Ectodermal cell (in vitro differentiated cells): ENCODE measurements around the gene USP24.

Experiments used
- H3K27ac ChIP-seq: 2 replicates; pipeline ENCODE4 v1.7.0; 2013; ENCODE audit warnings: mild to moderate bottlenecking, low read depth, low read length; ENCODE audit not compliant: insufficient read depth, poor library complexity, severe bottlenecking
- H3K27me3 ChIP-seq: 2 replicates; pipeline ENCODE4 v1.7.0; 2013; ENCODE audit warnings: mild to moderate bottlenecking, low read length; ENCODE audit not compliant: insufficient read depth, control insufficient read depth, poor library complexity, severe bottlenecking
- H3K36me3 ChIP-seq: one replicate; pipeline ENCODE4 v1.7.0; 2013; ENCODE audit warnings: low read length; ENCODE audit not compliant: control insufficient read depth, insufficient read depth
- H3K4me1 ChIP-seq: one replicate; pipeline ENCODE4 v1.7.0; 2013; ENCODE audit warnings: low read length; ENCODE audit not compliant: control insufficient read depth, insufficient read depth
- H3K4me3 ChIP-seq: 2 replicates; pipeline ENCODE4 v1.7.0; 2013; ENCODE audit warnings: low read depth, low read length, control low read depth; ENCODE audit not compliant: insufficient read depth
- H3K9me3 ChIP-seq: 2 replicates; pipeline ENCODE4 v1.7.0; 2013; ENCODE audit warnings: mild to moderate bottlenecking, low read length, moderate library complexity; ENCODE audit not compliant: control insufficient read depth
- WGBS, 2 experiments: methylation state at CpG; one replicate each; pipeline ENCODE4 v1.1.7; 2013; ENCODE audit warnings: missing lambda C conversion rate in 2 of 2; 5-methylcytosine and 5-hydroxymethylcytosine counted together

Gene USP24

GRCh38 chr1:55051621-55052020, 163.5 kb downstream of the USP24 start:
- 85 to 90% methylated on average over 9 of the region's 9 CpGs for WGBS, 2 experiments
- Histone ChIP-seq H3K9me3 (no peaks in the 10 kb centered on the region), H3K27ac (no peak overlapping the region), H3K36me3 (no peaks in the 10 kb centered on the region), H3K27me3 (no peaks in the 10 kb centered on the region), H3K4me1 (peaks cover 7% of the 10 kb centered on the region), H3K4me3 (no peak overlapping the region)

DNA sequence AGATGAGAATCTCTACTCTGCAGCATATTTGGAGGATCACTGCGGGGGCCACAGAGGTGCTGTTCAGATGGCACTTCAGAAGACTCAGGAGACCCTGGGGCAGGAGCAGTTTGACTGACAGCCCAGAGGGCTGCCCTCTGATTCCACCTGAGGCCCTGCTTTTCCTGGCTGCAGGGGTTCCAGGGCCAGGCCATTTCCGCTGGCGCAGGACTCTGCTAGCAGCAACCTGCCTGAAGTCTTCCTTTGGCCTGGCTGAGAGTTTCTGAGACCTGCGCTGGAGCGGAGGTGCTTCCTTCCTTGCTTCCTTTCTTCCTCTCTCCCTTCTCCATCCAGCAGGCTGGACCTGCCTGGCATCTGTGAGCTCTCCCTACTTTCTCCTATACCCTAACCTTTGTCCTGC, 164.0 kb downstream of the USP24 start:
- 91 to 94% methylated on average over 5 of the region's 5 CpGs for whole genome bisulfite sequencing, 2 experiments
- peaks cover 7% of the 10 kb centered on the region for H3K4me1 ChIP-seq
- no peaks in the 10 kb centered on the region for H3K27me3 ChIP-seq
- H3K9me3 ChIP-seq = no peaks in the 10 kb centered on the region
- no peak overlapping the region for H3K27ac ChIP-seq
- no peak overlapping the region for H3K4me3 ChIP-seq
- H3K36me3 ChIP-seq = no peaks in the 10 kb centered on the region

GRCh38 chr1:55050283-55050682, 164.9 kb downstream of the USP24 start:
- Histone ChIP-seq H3K4me1 (peaks cover 7% of the 10 kb centered on the region), H3K9me3 (no peaks in the 10 kb centered on the region), H3K27ac (no peak overlapping the region), H3K27me3 (no peaks in the 10 kb centered on the region), H3K4me3 (no peak overlapping the region), H3K36me3 (no peaks in the 10 kb centered on the region)
- WGBS, 2 experiments = 91% methylated on average over 9 of the region's 9 CpGs

DNA sequence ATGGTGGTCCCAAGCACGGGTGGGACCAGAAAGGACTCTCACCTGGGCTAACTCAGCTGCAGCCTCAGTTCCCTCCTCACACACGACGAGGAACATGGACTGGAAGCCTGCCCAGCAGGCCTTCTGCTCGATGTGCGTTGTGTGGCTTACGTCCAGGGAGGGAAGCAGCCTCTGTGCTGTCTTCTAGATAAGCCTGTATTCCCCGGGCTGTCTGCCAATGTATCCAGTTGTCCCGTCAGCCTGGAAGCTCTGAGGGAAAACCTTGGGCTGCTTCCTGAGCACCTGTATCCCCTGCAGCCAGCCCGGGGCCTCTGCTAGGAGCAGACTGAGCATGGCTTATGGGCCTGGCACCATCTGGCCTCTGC, 165.3 kb downstream of the USP24 start:
- Histone ChIP-seq H3K36me3 (no peaks in the 10 kb centered on the region), H3K4me1 (peaks cover 7% of the 10 kb centered on the region), H3K4me3 (no peak overlapping the region), H3K27ac (no peak overlapping the region), H3K27me3 (no peaks in the 10 kb centered on the region), H3K9me3 (no peaks in the 10 kb centered on the region)
- 92 to 94% methylated on average over 8 to 9 of the region's 9 CpGs for WGBS, 2 experiments

GRCh38 chr1:55049271-55049913, 165.8 kb downstream of the USP24 start:
- whole genome bisulfite sequencing, 2 experiments = 90 to 92% methylated on average over 9 of the region's 9 CpGs
- Histone ChIP-seq H3K27me3 (no peaks in the 10 kb centered on the region), H3K9me3 (no peaks in the 10 kb centered on the region), H3K36me3 (no peaks in the 10 kb centered on the region), H3K4me1 (peaks cover 7% of the 10 kb centered on the region), H3K27ac (no peak overlapping the region), H3K4me3 (no peak overlapping the region)

DNA sequence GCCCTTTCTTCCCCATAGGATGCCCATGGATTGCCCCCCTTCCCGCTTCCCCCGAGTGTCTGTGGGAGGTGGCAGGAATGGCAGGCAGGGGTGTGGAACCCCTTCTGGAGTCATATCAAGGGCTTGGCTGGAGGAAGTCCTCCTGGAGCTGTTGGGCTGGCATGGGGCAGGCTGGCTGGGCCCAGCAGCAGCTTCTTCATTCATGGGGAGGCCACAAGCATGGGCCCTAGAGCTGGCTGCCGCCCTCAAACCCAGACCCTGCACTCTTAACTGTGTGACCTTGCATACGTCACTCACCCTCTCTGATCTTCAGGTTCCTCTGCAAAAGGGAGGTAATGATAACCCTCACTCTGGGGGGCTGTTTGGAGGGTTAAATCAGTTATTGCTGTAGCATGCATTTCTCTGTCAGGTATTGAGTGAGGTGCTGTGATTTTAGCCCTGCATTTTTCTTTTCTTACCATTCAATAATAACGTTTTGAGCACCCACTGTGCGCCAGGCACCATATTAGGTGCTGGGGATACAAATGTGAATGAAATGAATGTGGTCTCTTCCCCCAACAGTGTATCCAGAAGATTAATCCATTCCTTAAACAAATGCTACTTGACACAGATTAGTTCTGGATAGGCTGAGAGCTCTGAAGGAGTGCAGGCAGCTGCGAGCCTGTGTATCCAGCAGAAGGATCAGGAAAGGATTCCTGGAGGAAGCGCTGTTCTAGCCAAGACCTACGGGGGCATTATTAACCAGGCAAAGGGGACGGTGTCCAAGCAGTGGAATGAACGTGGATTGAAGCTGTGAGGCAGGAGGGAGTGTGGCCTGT, 166.5 kb downstream of the USP24 start:
- Histone ChIP-seq H3K9me3 (no peaks in the 10 kb centered on the region), H3K4me3 (no peak overlapping the region), H3K27me3 (no peaks in the 10 kb centered on the region), H3K36me3 (no peaks in the 10 kb centered on the region), H3K4me1 (peaks cover 7% of the 10 kb centered on the region), H3K27ac (no peak overlapping the region)
- 84 to 87% methylated on average over 9 to 11 of the region's 11 CpGs for WGBS, 2 experiments

- 96% methylated on average over 3 of the region's 3 CpGs for WGBS, 2 experiments
- Histone ChIP-seq H3K9me3 (no peaks in the 10 kb centered on the region), H3K4me1 (peaks cover 7% of the 10 kb centered on the region)
Measured at GRCh38 chr1:55047611-55048010, 167.6 kb downstream of the USP24 start.

GRCh38 chr1:55046871-55047270, 168.3 kb downstream of the USP24 start:
- H3K36me3 ChIP-seq = no peaks in the 10 kb centered on the region
- no peaks in the 10 kb centered on the region for H3K9me3 ChIP-seq
- no peaks in the 10 kb centered on the region for H3K27me3 ChIP-seq
- no peak overlapping the region for H3K4me3 ChIP-seq
- H3K27ac ChIP-seq = no peak overlapping the region
- 79 to 82% methylated on average over 4 of the region's 4 CpGs for WGBS, 2 experiments
- peaks cover 7% of the 10 kb centered on the region for H3K4me1 ChIP-seq

More at GRCh38 chr1:55047611-55048010, 167.6 kb downstream of the USP24 start:
- no peaks in the 10 kb centered on the region for H3K36me3 ChIP-seq
- no peak overlapping the region for H3K4me3 ChIP-seq
- no peak overlapping the region for H3K27ac ChIP-seq
- no peaks in the 10 kb centered on the region for H3K27me3 ChIP-seq

GRCh38 chr1:55045430-55045829, 169.7 kb downstream of the USP24 start:
- Histone ChIP-seq H3K9me3 (no peaks in the 10 kb centered on the region), H3K27me3 (peaks cover 13% of the 10 kb centered on the region), H3K27ac (no peak overlapping the region), H3K4me3 (no peak overlapping the region), H3K36me3 (no peaks in the 10 kb centered on the region), H3K4me1 (peaks cover 7% of the 10 kb centered on the region)
- 95 to 97% methylated on average over 10 of the region's 10 CpGs for WGBS, 2 experiments

GRCh38 chr1:55044617-55045397, 170.4 kb downstream of the USP24 start:
- H3K36me3 ChIP-seq = no peaks in the 10 kb centered on the region
- 94% methylated on average over 15 of the region's 15 CpGs for WGBS, 2 experiments
- H3K4me3 ChIP-seq = no peak overlapping the region
- H3K4me1 ChIP-seq = peaks cover 7% of the 10 kb centered on the region
- H3K27ac ChIP-seq = no peak overlapping the region
- H3K27me3 ChIP-seq = peaks cover 20% of the 10 kb centered on the region
- no peaks in the 10 kb centered on the region for H3K9me3 ChIP-seq
